Stimulated activated CD8-positive, alpha-beta memory T cell treated with anti-CD3 and anti-CD28 coated beads, Interleukin-15, amount 100 ng/mL, for 48 hours (primary cell): Measurements from ENCODE around the gene BTNL3.
"Not testable (repeated sequence)": the region's sequence is repeated elsewhere in the genome, so short reads cannot be mapped to it uniquely, and the experiment has no call there.

Source experiments
- DNase-seq, 2 donors: peaks; one replicate each; pipeline ENCODE4 v3.0.0-alpha.2; 2020; ENCODE audit warnings: low read depth in 2 of 2

BTNL3 gene

DNA sequence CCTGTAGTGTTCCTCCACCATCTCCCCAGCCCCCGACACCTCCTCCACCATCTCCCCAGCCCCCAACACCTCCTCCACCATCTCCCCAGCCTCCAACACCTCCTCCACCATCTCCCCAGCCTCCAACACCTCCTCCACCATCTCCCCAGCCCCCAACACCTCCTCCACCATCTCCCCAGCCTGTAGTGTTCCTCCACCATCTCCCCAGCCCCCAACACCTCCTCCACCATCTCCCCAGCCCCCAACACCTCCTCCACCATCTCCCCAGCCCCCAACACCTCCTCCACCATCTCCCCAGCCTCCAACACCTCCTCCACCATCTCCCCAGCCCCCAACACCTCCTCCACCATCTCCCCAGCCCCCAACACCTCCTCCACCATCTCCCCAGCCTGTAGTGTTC, 57.2 kb downstream of the BTNL3 start:
- not testable (repeated sequence) for DNase-seq

DNA sequence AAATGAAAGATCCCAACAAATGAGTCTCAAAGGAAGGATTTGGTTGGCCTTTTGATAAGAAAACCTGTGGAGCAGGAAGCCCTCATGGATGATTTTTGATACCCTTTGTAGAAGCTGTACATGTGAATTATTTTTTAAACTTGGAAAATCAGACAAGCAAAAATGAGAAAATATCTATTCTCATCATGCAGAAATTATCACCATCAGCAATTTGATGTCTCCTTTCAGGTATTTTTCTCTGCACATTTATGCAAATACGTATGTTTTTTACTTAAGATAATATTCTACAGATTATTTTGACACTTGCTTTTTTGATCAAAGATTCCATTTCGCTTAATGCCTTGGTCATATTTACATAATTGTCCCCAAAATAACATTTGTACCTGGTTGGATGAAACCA, 58.6 kb downstream of the BTNL3 start:
- DNase-seq: no peak

DNA sequence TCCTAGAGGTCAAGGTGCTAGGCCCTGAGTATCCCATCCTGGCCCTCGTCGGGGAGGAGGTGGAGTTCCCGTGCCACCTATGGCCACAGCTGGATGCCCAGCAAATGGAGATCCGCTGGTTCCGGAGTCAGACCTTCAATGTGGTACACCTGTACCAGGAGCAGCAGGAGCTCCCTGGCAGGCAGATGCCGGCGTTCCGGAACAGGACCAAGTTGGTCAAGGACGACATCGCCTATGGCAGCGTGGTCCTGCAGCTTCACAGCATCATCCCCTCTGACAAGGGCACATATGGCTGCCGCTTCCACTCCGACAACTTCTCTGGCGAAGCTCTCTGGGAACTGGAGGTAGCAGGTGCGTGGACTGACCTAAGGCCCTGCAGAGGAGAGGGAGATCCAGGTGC, 59.3 kb downstream of the BTNL3 start:
- no peak for DNase-seq

DNA sequence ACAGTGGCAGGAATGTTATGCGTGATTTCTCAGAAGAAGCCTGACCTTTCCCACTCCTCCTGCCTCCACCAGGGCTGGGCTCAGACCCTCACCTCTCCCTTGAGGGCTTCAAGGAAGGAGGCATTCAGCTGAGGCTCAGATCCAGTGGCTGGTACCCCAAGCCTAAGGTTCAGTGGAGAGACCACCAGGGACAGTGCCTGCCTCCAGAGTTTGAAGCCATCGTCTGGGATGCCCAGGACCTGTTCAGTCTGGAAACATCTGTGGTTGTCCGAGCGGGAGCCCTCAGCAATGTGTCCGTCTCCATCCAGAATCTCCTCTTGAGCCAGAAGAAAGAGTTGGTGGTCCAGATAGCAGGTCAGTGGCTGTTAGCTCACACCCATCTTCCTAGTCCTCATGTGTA, 61.4 kb downstream of the BTNL3 start:
- no peak for DNase-seq

DNA sequence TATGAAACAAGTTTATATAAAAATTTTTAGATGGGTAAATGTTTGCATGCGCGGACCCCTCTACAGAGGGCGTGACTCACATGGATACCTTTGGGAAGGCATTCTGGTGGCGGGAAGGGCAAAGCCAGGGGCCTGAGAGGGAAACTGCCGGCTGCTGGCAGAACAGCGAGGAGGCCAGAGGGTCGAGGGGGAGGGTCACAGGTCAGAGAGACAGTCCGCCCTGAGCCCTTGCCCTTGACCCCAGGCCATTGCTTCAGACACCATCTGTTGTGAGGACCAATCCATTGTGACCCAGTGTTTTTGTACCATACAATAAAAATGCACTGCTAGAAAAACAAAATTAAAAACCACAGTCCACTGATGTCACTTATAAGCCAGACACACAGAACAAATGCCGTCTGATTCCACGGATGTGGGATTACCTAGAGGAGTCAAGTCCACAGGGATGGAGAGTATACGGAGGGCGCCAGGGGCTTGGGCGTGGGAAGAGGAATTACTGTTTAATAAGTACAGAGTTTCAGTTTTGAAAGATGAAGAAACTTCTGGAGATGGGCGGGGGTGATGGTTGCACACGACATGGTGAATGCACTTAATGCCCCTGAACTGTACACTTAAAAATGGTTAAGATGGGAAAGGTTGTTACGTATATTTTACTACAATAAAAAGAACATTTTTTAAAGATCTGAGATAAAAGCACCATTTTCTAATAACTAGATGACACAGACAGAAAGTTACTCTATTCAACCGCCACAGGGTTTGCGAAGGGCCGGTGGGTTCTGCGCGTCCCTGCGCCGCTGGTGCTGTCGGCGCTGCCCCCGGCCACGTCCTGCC, 63.4 kb downstream of the BTNL3 start:
- DNase-seq: no peak

DNA sequence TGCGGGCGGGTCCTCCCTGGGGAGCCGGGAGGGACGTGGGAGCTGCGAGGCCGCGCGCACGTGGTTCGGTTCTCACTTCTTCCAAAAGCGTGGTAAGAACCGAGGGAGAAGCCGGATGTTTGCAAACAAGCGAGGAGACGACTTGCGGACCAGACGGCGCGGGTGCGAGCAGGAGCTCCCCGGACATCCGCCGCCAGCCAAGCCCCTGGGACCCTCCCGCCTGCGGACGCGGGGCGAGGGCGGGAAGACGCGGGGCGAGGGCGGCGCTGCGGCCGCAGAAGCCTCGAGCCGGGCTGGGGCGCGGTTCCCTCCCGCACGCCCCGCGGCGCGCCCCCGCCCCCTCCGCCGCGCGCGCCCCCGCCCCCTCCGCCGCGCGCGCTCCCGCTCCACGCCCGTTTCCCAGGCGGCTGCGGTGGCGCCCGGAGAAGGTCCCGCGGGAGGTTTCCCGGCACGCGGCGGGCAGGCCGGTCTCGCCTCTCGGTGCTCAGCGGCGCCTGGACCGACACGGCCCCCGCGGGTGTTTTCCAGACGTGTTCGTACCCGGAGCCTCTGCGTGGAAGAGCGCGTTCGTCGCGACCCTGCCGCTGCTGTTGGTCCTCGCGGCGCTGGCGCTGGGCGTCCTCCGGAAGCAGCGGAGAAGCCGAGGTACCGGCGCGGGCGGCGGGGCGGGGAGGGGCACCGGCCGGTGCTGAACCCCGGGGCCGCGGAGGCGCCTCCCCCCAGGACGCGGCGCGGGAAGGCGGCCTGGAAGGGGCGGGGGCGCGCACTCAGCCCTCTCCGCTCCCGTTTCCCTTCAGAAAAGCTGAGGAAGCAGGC, 64.2 kb downstream of the BTNL3 start:
- no peak for DNase-seq

DNA sequence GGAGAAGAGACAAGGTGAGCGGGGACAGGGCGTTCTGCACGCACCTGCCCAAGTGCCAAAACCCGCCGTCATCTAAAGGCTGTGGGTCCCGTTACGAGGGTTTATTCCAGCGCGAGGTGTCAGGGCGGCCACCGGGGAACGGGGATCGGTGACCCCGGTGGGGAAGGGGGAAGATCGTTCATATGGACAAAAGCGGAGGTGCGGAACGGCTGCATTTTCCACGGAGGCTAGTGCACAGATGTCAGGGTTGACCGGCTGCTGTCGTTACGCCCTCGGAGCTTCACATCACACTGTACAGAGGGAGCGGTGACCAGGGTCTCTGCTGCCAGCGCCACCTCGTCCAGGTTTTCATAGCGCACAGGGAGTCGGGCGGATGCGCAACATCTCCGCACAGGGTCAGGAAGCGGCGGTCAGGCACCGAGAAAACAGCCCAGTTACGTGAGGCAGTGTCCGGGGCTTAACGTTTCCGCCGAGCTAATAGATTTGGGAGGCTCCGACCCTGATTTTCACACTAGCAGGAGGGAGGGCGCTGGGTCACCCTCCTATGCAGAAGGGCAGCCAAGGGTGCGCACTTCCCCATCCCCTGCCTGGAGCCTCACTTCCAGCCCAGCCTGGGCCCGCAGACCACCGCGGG, 65.0 kb downstream of the BTNL3 start:
- no peak for DNase-seq

DNA sequence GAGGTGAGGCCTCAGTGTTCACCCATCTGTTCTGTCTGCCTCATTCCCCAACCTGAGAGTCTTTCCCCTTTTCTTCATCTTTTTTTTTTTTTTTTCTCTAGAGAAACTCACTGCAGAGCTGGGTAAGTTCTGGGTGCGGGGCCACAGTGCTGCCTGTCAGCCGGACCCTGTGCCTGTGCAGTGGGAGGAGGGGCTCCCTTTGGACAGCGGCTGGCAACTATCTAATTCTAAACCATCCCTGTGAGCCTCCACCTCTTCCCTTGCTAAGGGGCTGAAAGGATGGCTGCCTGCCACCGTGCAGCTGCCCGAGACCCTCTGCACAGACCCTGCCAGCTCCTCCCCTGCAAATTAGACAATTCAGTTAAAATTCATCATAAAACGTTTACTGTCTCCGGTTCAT, 65.5 kb downstream of the BTNL3 start:
- no peak for DNase-seq

DNA sequence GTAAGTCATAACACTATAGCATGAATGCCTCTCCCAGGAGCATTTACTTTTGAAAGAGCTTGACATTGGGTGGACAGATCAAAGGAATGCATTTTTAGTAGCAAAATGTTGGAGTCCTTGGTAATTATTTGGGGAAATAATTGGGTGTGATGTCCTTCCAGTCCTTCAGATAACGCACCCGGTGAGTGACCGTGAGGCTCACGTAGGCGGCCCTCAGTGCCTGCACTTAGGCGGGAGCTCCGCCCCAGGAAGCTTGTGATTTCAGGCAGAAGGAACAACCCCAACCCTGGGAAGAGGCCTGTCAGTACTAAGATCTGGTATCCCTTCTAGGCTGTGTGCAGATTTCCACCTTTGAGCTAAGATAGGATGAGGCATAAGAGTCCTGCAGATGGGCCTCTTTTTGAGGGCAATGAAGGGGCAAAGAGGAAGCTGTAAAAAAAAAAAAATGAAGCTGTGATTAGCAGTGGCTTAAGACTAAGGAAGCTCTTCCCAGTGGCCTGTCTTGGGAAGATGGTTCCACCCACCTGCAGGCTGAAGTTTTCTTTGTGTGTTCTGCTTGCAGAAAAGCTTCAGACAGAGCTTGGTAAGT, 66.3 kb downstream of the BTNL3 start:
- no peak for DNase-seq
